Measurements from ENCODE around the gene MIPOL1. TPM values are rescaled to one million over a fixed set of nuclear protein-coding genes. Genes with fewer than 3 reads are reported as not detected.
A peak's percentile ranks its signal among the peaks of the same experiment; 100 is the strongest.

The MIPOL1 gene
- total and polyA plus RNA-seq, 2 experiments from 2014 or later = 5.7 to 5.9 TPM

- Histone ChIP-seq H3K79me2 (ENCODE audit: insufficient read depth) (peaks cover 11% of the 10 kb centered on the region; the same call in 1 of the 2 replicates), H3K9me2 (ENCODE audit: insufficient read depth) (no peaks in the 10 kb centered on the region), H3K4me1 (ENCODE audit: insufficient read depth) (peaks cover 27% of the 10 kb centered on the region), H3K9me3 (ENCODE audit: low read depth) (no peaks in the 10 kb centered on the region), H3K4me2 (ENCODE audit: unreplicated experiment) (no peak overlapping the region), H3F3A (ENCODE audit: insufficient read depth) (peaks cover 26% of the 10 kb centered on the region), H4K20me1 (ENCODE audit: insufficient read depth) (no peaks in the 10 kb centered on the region), H2AFZ (peak overlapping the region; percentile 40; the same call in 1 of the 2 replicates), H3K4me3 (no peak overlapping the region), H3K27me3 (replicated peaks; ENCODE audit: insufficient read depth) (no peaks in the 10 kb centered on the region), H3K27ac (no peak overlapping the region), H3K9ac (no peak overlapping the region), H3K36me3 (ENCODE audit: low read depth) (no peaks in the 10 kb centered on the region)
- in situ Hi-C loops (cut with MboI) = no loop called here
- WGBS, 2 experiments (ENCODE audit: low coverage in 1 of 2, low lambda C conversion rate in 2 of 2, missing lambda C conversion rate in 2 of 2) = 64 to 82% methylated on average over 2 of the region's 2 CpGs
- TF ChIP-seq EZH2phosphoT487 (IDR thresholded peaks at IDR 0.05; ENCODE audit: insufficient read depth, low read depth) = no peak
- no peak for TF ChIP-seq EZH2 (IDR thresholded peaks at IDR 0.05; ENCODE audit: insufficient read depth, poor library complexity, severe bottlenecking)
- no peak for DNase-seq
Measured at GRCh38 chr14:37194698-37195097, 3.0 kb upstream of the MIPOL1 start.

- no peaks in the 10 kb centered on the region for H3K27me3 ChIP-seq (replicated peaks; ENCODE audit: insufficient read depth)
- H3K79me2 ChIP-seq (ENCODE audit: insufficient read depth) = peaks cover 13% of the 10 kb centered on the region; the same call in 1 of the 2 replicates
- no peaks in the 10 kb centered on the region for H4K20me1 ChIP-seq (ENCODE audit: insufficient read depth)
- no peaks in the 10 kb centered on the region for H3K36me3 ChIP-seq (ENCODE audit: low read depth)
- H3K9me3 ChIP-seq (ENCODE audit: low read depth) = no peaks in the 10 kb centered on the region
- in situ Hi-C loops (cut with MboI) = no loop called here
- H3F3A ChIP-seq (ENCODE audit: insufficient read depth) = peaks cover 26% of the 10 kb centered on the region
- H3K4me3 ChIP-seq = no peak overlapping the region
- H2AFZ ChIP-seq = peak overlapping the region; percentile 40; the same call in 1 of the 2 replicates
- WGBS, 2 experiments (ENCODE audit: low coverage in 1 of 2, low lambda C conversion rate in 2 of 2, missing lambda C conversion rate in 2 of 2) = 14 to 38% methylated on average over 1 of the region's 1 CpG
- DNase-seq = peak; percentile 66
- no peak overlapping the region for H3K9ac ChIP-seq
- H3K4me1 ChIP-seq (ENCODE audit: insufficient read depth) = peaks cover 27% of the 10 kb centered on the region
- H3K4me2 ChIP-seq (ENCODE audit: unreplicated experiment) = no peak overlapping the region
- no peaks in the 10 kb centered on the region for H3K9me2 ChIP-seq (ENCODE audit: insufficient read depth)
- H3K27ac ChIP-seq = no peak overlapping the region
- no peak for TF ChIP-seq EZH2 (IDR thresholded peaks at IDR 0.05; ENCODE audit: insufficient read depth, poor library complexity, severe bottlenecking)
- TF ChIP-seq EZH2phosphoT487 (IDR thresholded peaks at IDR 0.05; ENCODE audit: insufficient read depth, low read depth) = no peak
Measured at GRCh38 chr14:37195327-37195726, 2.4 kb upstream of the MIPOL1 start.

- peak overlapping the region; percentile 97 for H2AFZ ChIP-seq
- H3K4me1 ChIP-seq (ENCODE audit: insufficient read depth) = peaks cover 27% of the 10 kb centered on the region
- peaks cover 16% of the 10 kb centered on the region for H3K79me2 ChIP-seq (ENCODE audit: insufficient read depth)
- no peaks in the 10 kb centered on the region for H3K9me2 ChIP-seq (ENCODE audit: insufficient read depth)
- H3K27me3 ChIP-seq (replicated peaks; ENCODE audit: insufficient read depth) = no peaks in the 10 kb centered on the region
- TF ChIP-seq EZH2 (IDR thresholded peaks at IDR 0.05; ENCODE audit: insufficient read depth, poor library complexity, severe bottlenecking) (no peak), EZH2phosphoT487 (IDR thresholded peaks at IDR 0.05; ENCODE audit: insufficient read depth, low read depth) (no peak)
- H3K9ac ChIP-seq = peak overlapping the region; percentile 91
- no peaks in the 10 kb centered on the region for H4K20me1 ChIP-seq (ENCODE audit: insufficient read depth)
- peak; percentile 21 for DNase-seq
- peak overlapping the region; percentile 94 for H3K4me2 ChIP-seq (ENCODE audit: unreplicated experiment)
- H3F3A ChIP-seq (ENCODE audit: insufficient read depth) = peaks cover 26% of the 10 kb centered on the region
- in situ Hi-C loops (cut with MboI) = no loop called here
- no peaks in the 10 kb centered on the region for H3K36me3 ChIP-seq (ENCODE audit: low read depth)
- H3K9me3 ChIP-seq (ENCODE audit: low read depth) = no peaks in the 10 kb centered on the region
- peak overlapping the region; percentile 93 for H3K27ac ChIP-seq
- WGBS, 2 experiments (ENCODE audit: low coverage in 1 of 2, low lambda C conversion rate in 2 of 2, missing lambda C conversion rate in 2 of 2) = 91 to 92% methylated on average over 17 of the region's 17 CpGs
- peak overlapping the region; percentile 83 for H3K4me3 ChIP-seq
Measured at GRCh38 chr14:37196604-37197420, 925 bp upstream of the MIPOL1 start.

GRCh38 chr14:37198273-37198598 lies 499 bp downstream of the MIPOL1 start:
- H3K4me3 ChIP-seq = peak overlapping the region; percentile 83
- no peak for TF ChIP-seq EZH2 (IDR thresholded peaks at IDR 0.05; ENCODE audit: insufficient read depth, poor library complexity, severe bottlenecking)
- TF ChIP-seq EZH2phosphoT487 (IDR thresholded peaks at IDR 0.05; ENCODE audit: insufficient read depth, low read depth) = no peak
- no peak for DNase-seq
- peak overlapping the region; percentile 91 for H3K9ac ChIP-seq
- 0 to 3% methylated on average over 11 of the region's 11 CpGs for WGBS, 2 experiments (ENCODE audit: low coverage in 1 of 2, low lambda C conversion rate in 2 of 2, missing lambda C conversion rate in 2 of 2)
- peak overlapping the region; percentile 94 for H3K4me2 ChIP-seq (ENCODE audit: unreplicated experiment)
- no peaks in the 10 kb centered on the region for H3K27me3 ChIP-seq (replicated peaks; ENCODE audit: insufficient read depth)
- H3K79me2 ChIP-seq (ENCODE audit: insufficient read depth) = peaks cover 23% of the 10 kb centered on the region
- peak overlapping the region; percentile 97 for H2AFZ ChIP-seq
- peaks cover 26% of the 10 kb centered on the region for H3F3A ChIP-seq (ENCODE audit: insufficient read depth)
- H3K9me2 ChIP-seq (ENCODE audit: insufficient read depth) = no peaks in the 10 kb centered on the region
- no peaks in the 10 kb centered on the region for H3K9me3 ChIP-seq (ENCODE audit: low read depth)
- in situ Hi-C loops (cut with MboI) = no loop called here
- no peaks in the 10 kb centered on the region for H4K20me1 ChIP-seq (ENCODE audit: insufficient read depth)
- peaks cover 27% of the 10 kb centered on the region for H3K4me1 ChIP-seq (ENCODE audit: insufficient read depth)
- H3K27ac ChIP-seq = peak overlapping the region; percentile 93
- H3K36me3 ChIP-seq (ENCODE audit: low read depth) = no peaks in the 10 kb centered on the region
